NT2/D1 (cell line): ENCODE measurements around the gene PAPPA.

Experiments used
- DNase-seq: peaks from one replicate; pipeline ENCODE4 v3.0.0-alpha.2; 2011; ENCODE audit warnings: low read depth, low spot score
- H3K27me3 ChIP-seq: 2 replicates; pipeline ENCODE4 v1.6.0; 2011; ENCODE audit warnings: mild to moderate bottlenecking; ENCODE audit not compliant: insufficient read length, insufficient read depth
- H3K36me3 ChIP-seq: 2 replicates; pipeline ENCODE4 v1.6.1; 2011; ENCODE audit warnings: mild to moderate bottlenecking, low read length, mixed read lengths; ENCODE audit not compliant: insufficient read depth, insufficient read length
- H3K4me1 ChIP-seq: 2 replicates; pipeline ENCODE4 v1.5.1; 2011; ENCODE audit not compliant: insufficient read depth, insufficient read length
- H3K4me3 ChIP-seq: 2 replicates; pipeline ENCODE4 v1.5.1; 2011; ENCODE audit warnings: low read depth; ENCODE audit not compliant: insufficient read length
- H3K9ac ChIP-seq: 2 replicates; pipeline ENCODE4 v1.6.0; 2011; ENCODE audit warnings: low read depth; ENCODE audit not compliant: insufficient read length
- H3K9me3 ChIP-seq: 2 replicates; pipeline ENCODE4 v1.5.1; 2011; ENCODE audit warnings: mild to moderate bottlenecking, low read length; ENCODE audit not compliant: insufficient read depth
- SUZ12 ChIP-seq: IDR thresholded peaks from 2 replicates; pipeline ENCODE4 v1.6.1; 2011; ENCODE audit not compliant: insufficient read length, insufficient read depth; ENCODE audit errors: extremely low read depth
- YY1 ChIP-seq: IDR thresholded peaks from 2 replicates; pipeline ENCODE4 v1.6.1; 2011; ENCODE audit not compliant: insufficient read length, insufficient read depth
- ZNF274 ChIP-seq: IDR thresholded peaks from 2 replicates; pipeline ENCODE4 v1.6.1; 2011; ENCODE audit warnings: mild to moderate bottlenecking, low read depth, low read length

The PAPPA gene

DNA sequence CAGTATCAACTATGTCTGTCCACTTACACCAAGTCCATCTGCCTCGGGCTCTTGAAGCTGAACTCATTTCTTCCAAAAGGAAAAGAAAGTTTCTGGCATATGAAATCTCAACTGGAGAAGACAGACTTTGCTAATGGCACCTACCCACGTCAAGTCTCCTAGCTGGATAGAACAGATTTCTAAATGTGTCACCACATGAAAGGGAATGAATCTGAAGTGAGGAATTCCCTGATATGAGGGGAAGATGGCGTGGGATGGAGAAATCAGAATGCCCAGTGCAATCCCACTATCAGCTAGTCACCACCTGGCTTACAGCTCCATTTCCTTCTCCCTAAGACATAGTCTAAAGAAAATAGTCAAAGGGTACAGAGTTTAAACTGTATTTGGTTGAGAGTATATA is 144.7 kb downstream of the PAPPA start:
- Histone ChIP-seq H3K4me1 (no peaks in the 10 kb centered on the region), H3K36me3 (peaks cover 7% of the 10 kb centered on the region), H3K27me3 (no peaks in the 10 kb centered on the region), H3K9ac (no peak overlapping the region), H3K9me3 (no peaks in the 10 kb centered on the region), H3K4me3 (no peak overlapping the region)
- no peak for DNase-seq
- TF ChIP-seq ZNF274 (no peak), YY1 (no peak), SUZ12 (no peak)

DNA sequence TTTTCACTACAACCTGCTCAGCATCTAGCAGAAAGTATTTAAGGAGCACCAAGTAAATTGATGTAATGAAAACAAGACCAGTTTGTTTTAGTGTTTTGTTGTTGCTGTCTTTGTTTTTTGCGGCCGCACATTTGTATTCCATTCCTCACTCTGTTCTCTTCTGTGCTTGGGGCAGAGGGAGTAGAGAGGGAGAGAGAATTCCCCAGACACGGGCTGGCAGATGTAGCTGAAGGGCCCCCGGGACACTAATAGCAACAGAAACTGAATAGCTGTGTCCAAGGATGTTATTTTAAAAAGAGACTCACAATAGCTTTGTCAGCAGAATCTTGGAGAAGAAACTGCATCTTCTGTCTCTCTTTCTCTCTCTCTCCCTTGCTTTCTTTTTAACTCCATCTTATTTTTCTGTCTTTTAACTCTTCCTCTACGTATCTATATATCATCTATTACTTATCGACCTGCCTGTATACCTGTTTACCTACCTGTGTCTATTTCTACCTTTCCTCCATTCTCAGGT is 145.3 kb downstream of the PAPPA start:
- Histone ChIP-seq H3K36me3 (peaks cover 8% of the 10 kb centered on the region), H3K4me3 (no peak overlapping the region), H3K27me3 (no peaks in the 10 kb centered on the region), H3K9ac (no peak overlapping the region), H3K9me3 (no peaks in the 10 kb centered on the region), H3K4me1 (no peaks in the 10 kb centered on the region)
- no peak for TF ChIP-seq SUZ12
- TF ChIP-seq YY1 = no peak
- TF ChIP-seq ZNF274 = no peak
- no peak for DNase-seq

- H3K36me3 ChIP-seq = peaks cover 10% of the 10 kb centered on the region
- no peak for DNase-seq
- no peaks in the 10 kb centered on the region for H3K27me3 ChIP-seq
- H3K9ac ChIP-seq = no peak overlapping the region
- TF ChIP-seq YY1 (no peak), SUZ12 (no peak), ZNF274 (no peak)
- H3K4me3 ChIP-seq = no peak overlapping the region
- H3K4me1 ChIP-seq = no peaks in the 10 kb centered on the region
- no peaks in the 10 kb centered on the region for H3K9me3 ChIP-seq
These were observed 146.8 kb downstream of the PAPPA start for GRCh38 chr9:116300360-116300870.

DNA sequence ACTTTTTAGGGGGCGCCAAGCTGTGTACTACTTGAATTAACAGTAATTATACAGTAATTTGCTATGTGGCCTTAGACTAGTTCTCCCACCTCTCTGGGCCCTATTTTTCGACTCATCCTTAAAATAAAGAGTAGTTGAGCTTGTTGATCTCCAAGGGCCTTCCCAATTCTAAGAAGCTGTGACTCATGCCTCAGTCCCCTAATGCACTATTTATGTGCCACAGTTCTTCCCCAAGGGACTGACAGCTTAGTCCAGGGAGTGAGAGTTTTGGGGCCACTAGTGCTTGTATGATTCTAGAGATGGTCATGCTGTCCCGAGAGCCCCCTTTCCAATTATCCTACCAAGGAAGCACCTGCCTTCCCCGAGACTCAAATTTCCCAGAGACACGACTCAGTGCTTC is 149.7 kb downstream of the PAPPA start:
- no peak overlapping the region for H3K4me3 ChIP-seq
- no peak for DNase-seq
- TF ChIP-seq YY1 (no peak), ZNF274 (no peak), SUZ12 (no peak)
- H3K4me1 ChIP-seq = no peaks in the 10 kb centered on the region
- no peak overlapping the region for H3K9ac ChIP-seq
- no peaks in the 10 kb centered on the region for H3K27me3 ChIP-seq
- H3K9me3 ChIP-seq = no peaks in the 10 kb centered on the region
- peaks cover 20% of the 10 kb centered on the region for H3K36me3 ChIP-seq

DNA sequence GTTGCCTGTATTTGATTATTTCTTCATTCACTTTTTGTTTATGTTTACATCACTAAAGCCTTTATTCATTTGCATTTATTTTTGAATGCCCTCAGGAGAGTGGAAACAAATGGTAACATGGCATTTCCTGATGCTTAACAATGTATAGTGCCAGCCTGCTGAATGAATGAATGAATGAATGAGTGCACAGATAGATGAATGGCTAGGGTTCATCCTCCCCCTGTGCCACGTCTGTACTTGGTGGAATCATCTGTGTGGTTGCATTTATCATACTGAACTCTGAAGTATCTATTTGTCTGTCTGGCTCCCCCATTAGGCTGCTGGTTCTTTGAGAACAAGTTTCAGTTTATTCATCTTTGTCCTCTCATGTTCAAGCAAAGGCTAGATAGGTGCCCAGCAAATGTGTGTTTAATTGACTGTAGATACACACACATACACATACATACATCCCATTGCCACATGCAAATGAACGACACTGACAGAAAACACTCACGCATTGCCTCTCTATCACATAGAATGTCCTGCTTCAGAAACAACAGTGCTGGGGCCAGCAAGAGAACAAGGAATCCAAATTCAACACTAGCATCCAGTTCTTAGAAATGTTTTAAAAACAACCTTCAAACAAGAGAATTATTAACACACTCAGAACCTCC is 150.4 kb downstream of the PAPPA start:
- Histone ChIP-seq H3K4me3 (no peak overlapping the region), H3K36me3 (peaks cover 20% of the 10 kb centered on the region), H3K4me1 (no peaks in the 10 kb centered on the region), H3K27me3 (no peaks in the 10 kb centered on the region), H3K9ac (no peak overlapping the region), H3K9me3 (no peaks in the 10 kb centered on the region)
- no peak for DNase-seq
- TF ChIP-seq ZNF274 = no peak
- TF ChIP-seq YY1 = no peak
- no peak for TF ChIP-seq SUZ12

GRCh38 chr9:116304761-116305160 is 151.2 kb downstream of the PAPPA start:
- Histone ChIP-seq H3K27me3 (no peaks in the 10 kb centered on the region), H3K4me3 (no peak overlapping the region), H3K36me3 (peaks cover 20% of the 10 kb centered on the region), H3K4me1 (no peaks in the 10 kb centered on the region), H3K9me3 (no peaks in the 10 kb centered on the region), H3K9ac (no peak overlapping the region)
- DNase-seq = no peak
- no peak for TF ChIP-seq YY1
- TF ChIP-seq SUZ12 = no peak
- no peak for TF ChIP-seq ZNF274

DNA sequence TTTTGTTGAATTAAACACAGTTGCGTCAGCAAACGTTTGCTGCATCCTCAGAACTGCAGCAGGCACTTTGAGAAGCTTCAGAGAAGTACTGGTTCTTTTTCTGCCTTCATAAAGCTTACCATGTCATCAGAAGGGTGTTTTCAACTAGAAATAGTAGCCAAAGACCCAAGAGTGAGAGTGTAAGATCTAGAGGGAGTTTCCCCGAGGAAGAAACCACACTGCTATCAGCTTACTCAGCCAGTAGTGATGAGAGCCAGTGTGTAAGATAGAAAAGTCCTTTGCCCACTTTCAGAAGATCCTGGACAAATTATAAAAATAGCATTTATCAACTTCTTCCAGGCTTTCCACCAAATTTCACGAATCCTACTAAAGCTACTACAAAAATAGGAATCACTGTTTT is 154.5 kb downstream of the PAPPA start:
- Histone ChIP-seq H3K27me3 (no peaks in the 10 kb centered on the region), H3K9ac (no peak overlapping the region), H3K4me3 (no peak overlapping the region), H3K4me1 (no peaks in the 10 kb centered on the region), H3K9me3 (no peaks in the 10 kb centered on the region), H3K36me3 (peaks cover 13% of the 10 kb centered on the region)
- TF ChIP-seq YY1 = no peak
- no peak for TF ChIP-seq SUZ12
- no peak for TF ChIP-seq ZNF274
- no peak for DNase-seq
